Activated T-helper 2 cell treated with anti-CD3 and anti-CD28 coated beads, Interferon-gamma antibody, Interleukin-2, Interleukin-4, amounts not matched to agents 10 μg/mL and 5 μg/mL and 100 μg/mL, durations not matched to agents 14 hours and 24 hours and 36 hours (primary cell): ENCODE data around the gene PXYLP1. TPM values are rescaled to one million over a fixed set of nuclear protein-coding genes. Genes with fewer than 3 reads are reported as not detected.
A peak's percentile ranks its signal among the peaks of the same experiment; 100 is the strongest.

Experiments used
- DNase-seq: peaks from one replicate; pipeline ENCODE4 v3.0.0; 2021; ENCODE audit warnings: low spot score
- H3K27ac Mint-ChIP-seq: one replicate; pipeline ENCODE4 v1.8.0; 2021; ENCODE audit warnings: mixed read lengths
- H3K27me3 Mint-ChIP-seq: one replicate; pipeline ENCODE4 v1.8.0; 2021; ENCODE audit warnings: low read depth, mixed read lengths
- H3K36me3 Mint-ChIP-seq: one replicate; pipeline ENCODE4 v1.8.0; 2021; ENCODE audit warnings: low read depth, mixed read lengths
- H3K4me1 Mint-ChIP-seq: one replicate; pipeline ENCODE4 v1.8.0; 2021; ENCODE audit warnings: low read depth, mixed read lengths
- H3K4me3 Mint-ChIP-seq: one replicate; pipeline ENCODE4 v1.8.0; 2021; ENCODE audit warnings: low read depth, mild to moderate bottlenecking, moderate library complexity, mixed read lengths
- H3K9me3 Mint-ChIP-seq: one replicate; pipeline ENCODE4 v1.8.0; 2021; ENCODE audit warnings: mixed read lengths
- intact Hi-C: fragments of 100-400 bp; cut with micrococcal nuclease; formaldehyde crosslinking; loops from one replicate; pipeline ENCODE4 v1.15.1; 2023
- total RNA-seq: library from RNA; stranded (reverse); gene quantifications from 2 replicates; pipeline ENCODE4 v1.2.3, GENCODE V29; 2022

Gene PXYLP1
- total RNA-seq, 1 donor from 2014 or later: 57.2 TPM

DNA sequence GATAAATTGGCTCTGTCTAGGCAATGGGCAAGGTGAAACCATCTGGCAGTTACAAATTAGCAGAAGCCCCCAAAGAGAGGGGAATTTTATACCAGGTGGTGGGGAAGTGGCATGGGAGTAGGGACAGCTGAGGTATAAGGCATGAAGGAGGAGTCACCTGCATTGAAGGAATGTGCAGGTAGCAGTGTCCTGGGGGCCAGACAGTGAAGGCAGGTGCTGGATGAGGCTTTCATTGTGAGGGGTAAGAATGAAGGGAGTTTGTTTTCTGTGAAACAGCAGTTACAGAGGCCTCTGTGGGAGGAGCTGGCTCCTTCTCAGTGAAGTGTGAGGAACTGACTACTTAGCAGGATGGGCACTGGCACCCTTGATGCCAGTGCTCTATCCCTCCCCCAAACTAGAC, 19.1 kb upstream of the PXYLP1 start:
- Mint-ChIP-seq H3K27me3 (peaks cover 7% of the 10 kb centered on the region), H3K9me3 (no peaks in the 10 kb centered on the region), H3K4me1 (no peaks in the 10 kb centered on the region), H3K27ac (no peak overlapping the region), H3K4me3 (no peak overlapping the region), H3K36me3 (no peaks in the 10 kb centered on the region)
- intact Hi-C loops: no loop called here
- no peak for DNase-seq

DNA sequence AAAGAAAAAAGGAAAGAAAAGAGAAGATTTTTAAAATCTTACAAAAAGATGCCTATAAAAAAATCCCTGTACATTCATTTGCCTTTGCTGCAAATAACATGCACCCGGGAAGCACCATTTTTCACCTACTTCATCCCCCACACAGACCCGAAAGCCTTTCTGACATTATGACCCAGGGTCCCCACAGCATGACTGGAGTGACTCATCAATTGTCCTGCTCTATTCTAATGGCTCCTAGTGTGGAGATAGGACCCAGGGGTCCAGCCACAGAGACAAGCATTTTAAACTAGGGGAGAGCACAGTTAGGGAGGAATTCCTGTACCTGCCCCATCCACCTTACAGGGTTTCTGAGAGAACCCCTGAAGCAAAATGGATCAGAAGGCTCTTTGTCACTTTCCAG, 14.7 kb upstream of the PXYLP1 start:
- Mint-ChIP-seq H3K27ac (no peak overlapping the region), H3K4me3 (no peak overlapping the region), H3K27me3 (peaks cover 21% of the 10 kb centered on the region), H3K36me3 (no peaks in the 10 kb centered on the region), H3K4me1 (no peaks in the 10 kb centered on the region), H3K9me3 (no peaks in the 10 kb centered on the region)
- intact Hi-C loops: no loop called here
- no peak for DNase-seq

DNA sequence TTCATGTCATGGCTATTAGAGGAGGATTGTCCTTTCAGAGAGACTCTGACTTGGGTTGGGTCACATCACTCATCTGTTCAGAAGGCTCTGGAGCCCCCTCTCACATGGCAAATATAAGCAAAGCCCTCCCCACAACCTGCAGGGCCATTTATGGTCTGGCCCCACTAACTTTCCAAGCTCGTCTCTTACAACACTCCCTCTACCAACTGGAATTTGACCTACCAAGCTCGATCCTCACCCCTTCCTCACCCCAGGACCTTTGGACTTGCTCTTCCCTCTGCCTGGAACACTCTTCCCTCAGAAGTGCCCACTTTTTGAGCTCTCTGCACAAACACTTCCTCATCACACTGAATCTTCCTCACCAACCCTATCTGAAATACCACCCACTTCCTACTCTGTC, 14.2 kb upstream of the PXYLP1 start:
- no peaks in the 10 kb centered on the region for H3K9me3 Mint-ChIP-seq
- no peak overlapping the region for H3K27ac Mint-ChIP-seq
- intact Hi-C loops: no loop called here
- no peak overlapping the region for H3K4me3 Mint-ChIP-seq
- H3K4me1 Mint-ChIP-seq: no peaks in the 10 kb centered on the region
- H3K27me3 Mint-ChIP-seq: peaks cover 23% of the 10 kb centered on the region
- no peaks in the 10 kb centered on the region for H3K36me3 Mint-ChIP-seq
- no peak for DNase-seq

DNA sequence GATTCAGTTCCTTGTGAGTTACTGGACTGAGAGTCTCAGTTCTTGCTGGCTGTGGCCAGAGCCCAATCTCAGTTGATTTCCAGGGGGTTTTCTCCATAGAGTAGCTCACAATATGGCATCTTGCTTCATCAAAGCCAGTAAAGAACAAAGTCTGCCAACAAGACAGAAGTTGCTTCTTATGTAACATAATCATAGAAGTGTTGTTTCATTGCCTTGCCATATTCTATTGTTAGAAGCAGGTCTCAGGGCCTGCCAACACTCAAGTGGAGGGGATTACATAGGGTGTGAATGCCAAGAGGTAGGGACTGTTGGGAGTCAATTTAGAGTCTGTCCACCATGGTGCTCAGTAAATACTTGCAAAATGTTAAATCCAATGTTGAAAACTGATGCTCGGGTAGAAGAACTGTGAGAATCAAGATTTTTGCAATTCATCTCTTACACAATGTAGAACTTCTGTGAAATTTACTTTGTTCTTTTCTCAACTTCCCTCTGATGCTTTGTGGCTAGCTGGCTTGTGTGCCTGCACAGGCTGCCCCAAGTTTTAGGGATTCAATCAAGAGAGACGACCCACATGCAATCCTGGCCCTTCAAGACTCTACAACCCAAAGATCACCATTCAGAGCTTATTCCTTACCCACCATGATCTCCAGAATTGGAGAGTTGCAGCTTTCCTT, 13.3 kb upstream of the PXYLP1 start:
- intact Hi-C loops: no loop called here

DNA sequence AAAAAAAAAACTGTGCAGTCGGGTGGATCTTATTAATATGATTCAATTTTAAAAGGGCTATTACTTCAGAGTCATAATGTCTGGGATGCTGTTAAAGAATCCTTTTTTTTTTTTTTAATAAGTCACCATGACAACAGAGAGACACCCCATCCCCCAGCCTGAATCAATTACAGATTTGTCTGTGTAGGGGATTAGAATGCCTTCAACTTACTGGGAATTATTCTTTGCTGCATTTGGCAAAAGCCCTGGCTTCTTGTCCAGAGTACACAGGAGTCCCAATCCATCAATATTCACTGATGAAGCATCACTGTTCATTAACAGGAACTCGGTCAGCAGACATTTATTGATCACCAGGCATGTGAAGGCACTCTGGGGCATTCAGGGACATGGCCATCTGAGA, 12.7 kb upstream of the PXYLP1 start:
- no peak overlapping the region for H3K4me3 Mint-ChIP-seq
- no peaks in the 10 kb centered on the region for H3K36me3 Mint-ChIP-seq
- peaks cover 26% of the 10 kb centered on the region for H3K27me3 Mint-ChIP-seq
- H3K9me3 Mint-ChIP-seq: peaks cover 9% of the 10 kb centered on the region
- H3K4me1 Mint-ChIP-seq: no peaks in the 10 kb centered on the region
- no peak overlapping the region for H3K27ac Mint-ChIP-seq
- intact Hi-C loops: no loop called here
- DNase-seq: no peak

More for the DNA sequence above, 13.3 kb upstream of the PXYLP1 start:
- Mint-ChIP-seq H3K4me3 (no peak overlapping the region), H3K4me1 (no peaks in the 10 kb centered on the region), H3K36me3 (no peaks in the 10 kb centered on the region), H3K27me3 (peaks cover 23% of the 10 kb centered on the region), H3K9me3 (peaks cover 3% of the 10 kb centered on the region), H3K27ac (no peak overlapping the region)
- DNase-seq: no peak

DNA sequence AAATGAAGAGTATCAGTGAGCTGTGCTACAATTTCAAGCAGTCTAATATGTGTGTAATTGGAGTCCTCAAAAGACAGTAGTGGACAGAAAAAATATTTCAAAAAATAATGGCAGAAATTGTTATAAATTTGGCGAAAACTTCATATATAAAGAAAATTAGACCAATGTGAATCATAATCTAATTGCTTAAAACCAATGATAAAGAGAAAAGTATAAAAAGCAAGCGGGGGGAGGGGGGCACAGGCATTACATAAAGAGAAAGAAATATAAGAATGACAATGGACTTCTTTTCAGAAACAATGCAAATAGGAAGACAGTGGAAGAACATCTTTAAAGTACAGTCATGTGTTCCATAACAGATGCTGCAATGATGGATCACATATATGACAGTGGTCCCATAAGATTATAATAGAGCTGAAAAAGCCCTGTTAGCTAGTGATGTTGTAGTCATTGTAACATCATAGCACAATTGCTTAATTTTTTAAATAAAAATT, 7.9 kb upstream of the PXYLP1 start:
- no peak for DNase-seq
- no peak overlapping the region for H3K4me3 Mint-ChIP-seq
- intact Hi-C loops: no loop called here
- H3K27ac Mint-ChIP-seq: no peak overlapping the region
- no peaks in the 10 kb centered on the region for H3K36me3 Mint-ChIP-seq
- peaks cover 23% of the 10 kb centered on the region for H3K27me3 Mint-ChIP-seq
- H3K4me1 Mint-ChIP-seq: peaks cover 6% of the 10 kb centered on the region
- peaks cover 19% of the 10 kb centered on the region for H3K9me3 Mint-ChIP-seq

DNA sequence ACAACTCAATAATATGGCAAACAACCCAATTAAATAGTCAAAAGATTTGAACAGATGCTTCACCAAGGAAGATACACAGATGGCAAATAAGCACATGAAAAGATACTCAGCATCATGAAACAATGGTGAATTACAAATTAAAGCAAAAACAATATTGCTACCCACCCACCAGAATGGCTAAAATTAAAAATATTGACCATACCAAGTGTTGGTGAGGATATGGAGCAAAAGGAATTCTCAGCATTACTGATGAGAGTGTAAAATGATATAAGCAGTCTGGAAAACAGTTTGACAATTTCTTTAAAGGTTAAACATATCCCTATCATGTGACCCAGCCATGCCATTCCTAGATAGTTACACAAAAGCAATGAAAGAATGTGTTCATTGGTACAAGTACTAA, 5.7 kb upstream of the PXYLP1 start:
- peaks cover 19% of the 10 kb centered on the region for H3K9me3 Mint-ChIP-seq
- DNase-seq: no peak
- no peak overlapping the region for H3K4me3 Mint-ChIP-seq
- H3K36me3 Mint-ChIP-seq: no peaks in the 10 kb centered on the region
- intact Hi-C loops: no loop called here
- peaks cover 23% of the 10 kb centered on the region for H3K27me3 Mint-ChIP-seq
- H3K27ac Mint-ChIP-seq: no peak overlapping the region
- peaks cover 23% of the 10 kb centered on the region for H3K4me1 Mint-ChIP-seq

DNA sequence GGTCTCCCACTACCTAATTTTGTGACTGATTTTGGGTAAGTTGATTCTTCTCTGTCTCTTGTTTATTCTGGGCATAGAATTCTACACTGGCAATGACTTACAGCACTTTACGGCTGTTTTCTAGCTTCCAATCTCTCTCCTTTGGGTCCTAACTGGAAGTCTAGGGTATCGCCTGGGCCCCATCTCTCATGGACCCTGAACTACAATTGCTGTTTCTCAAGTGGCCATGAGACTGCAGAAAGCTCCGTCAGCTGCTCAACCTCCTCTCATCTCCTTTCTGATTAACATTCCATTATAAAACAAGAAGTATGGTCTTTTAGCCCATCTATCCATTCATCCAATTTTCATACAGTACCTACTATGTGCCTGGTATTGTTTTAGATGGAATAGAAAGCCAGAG, 4.4 kb upstream of the PXYLP1 start:
- Mint-ChIP-seq H3K4me1 (peaks cover 24% of the 10 kb centered on the region), H3K9me3 (peaks cover 19% of the 10 kb centered on the region), H3K36me3 (no peaks in the 10 kb centered on the region), H3K27me3 (peaks cover 15% of the 10 kb centered on the region), H3K27ac (no peak overlapping the region), H3K4me3 (no peak overlapping the region)
- DNase-seq: no peak
- intact Hi-C loops: no loop called here

DNA sequence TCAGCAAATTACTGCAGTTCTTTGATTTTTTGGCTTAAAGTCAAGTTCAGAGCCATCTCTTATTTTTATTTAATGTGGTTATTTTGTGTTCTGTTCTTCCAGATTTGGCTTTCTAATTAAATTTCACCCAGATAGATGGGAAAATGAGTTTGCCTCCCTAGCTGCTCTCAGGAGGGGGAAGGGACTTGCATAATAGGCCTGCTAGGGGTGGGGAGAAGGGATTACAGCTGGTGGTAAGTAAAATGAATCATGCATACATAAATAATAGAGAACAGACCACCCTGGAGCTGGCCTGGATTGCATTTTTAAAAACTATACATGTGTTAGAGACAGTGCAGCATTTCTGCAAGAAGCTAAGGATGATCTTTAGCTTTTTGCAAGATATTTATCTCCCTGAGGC, 3.9 kb upstream of the PXYLP1 start:
- no peak for DNase-seq
- H3K27me3 Mint-ChIP-seq: peaks cover 15% of the 10 kb centered on the region
- no peak overlapping the region for H3K4me3 Mint-ChIP-seq
- peaks cover 19% of the 10 kb centered on the region for H3K9me3 Mint-ChIP-seq
- peaks cover 28% of the 10 kb centered on the region for H3K4me1 Mint-ChIP-seq
- peaks cover 4% of the 10 kb centered on the region for H3K36me3 Mint-ChIP-seq
- intact Hi-C loops: no loop called here
- no peak overlapping the region for H3K27ac Mint-ChIP-seq

DNA sequence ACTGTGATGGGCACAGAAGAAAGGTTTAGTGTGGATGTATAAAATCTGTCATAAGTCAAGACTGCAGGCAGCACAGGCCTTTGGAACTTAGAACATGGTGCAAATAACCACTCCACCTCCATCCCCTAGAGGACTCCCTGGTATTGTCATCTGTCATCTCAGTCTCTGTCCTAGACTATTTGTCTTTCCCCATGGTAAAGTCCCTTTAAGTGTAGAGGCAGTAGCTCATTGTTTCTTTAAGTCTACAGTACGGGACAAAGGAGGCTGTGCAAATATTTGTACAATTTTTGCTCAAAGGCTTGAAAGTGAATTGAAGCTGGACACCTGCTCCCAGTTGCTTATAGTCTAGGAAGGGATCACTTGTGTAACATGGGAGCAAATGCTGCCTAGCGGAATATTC, 3.2 kb upstream of the PXYLP1 start:
- intact Hi-C loops: no loop called here
- H3K27me3 Mint-ChIP-seq: peaks cover 14% of the 10 kb centered on the region
- no peak overlapping the region for H3K4me3 Mint-ChIP-seq
- peaks cover 30% of the 10 kb centered on the region for H3K4me1 Mint-ChIP-seq
- peaks cover 16% of the 10 kb centered on the region for H3K9me3 Mint-ChIP-seq
- H3K27ac Mint-ChIP-seq: no peak overlapping the region
- no peak for DNase-seq
- peaks cover 5% of the 10 kb centered on the region for H3K36me3 Mint-ChIP-seq

DNA sequence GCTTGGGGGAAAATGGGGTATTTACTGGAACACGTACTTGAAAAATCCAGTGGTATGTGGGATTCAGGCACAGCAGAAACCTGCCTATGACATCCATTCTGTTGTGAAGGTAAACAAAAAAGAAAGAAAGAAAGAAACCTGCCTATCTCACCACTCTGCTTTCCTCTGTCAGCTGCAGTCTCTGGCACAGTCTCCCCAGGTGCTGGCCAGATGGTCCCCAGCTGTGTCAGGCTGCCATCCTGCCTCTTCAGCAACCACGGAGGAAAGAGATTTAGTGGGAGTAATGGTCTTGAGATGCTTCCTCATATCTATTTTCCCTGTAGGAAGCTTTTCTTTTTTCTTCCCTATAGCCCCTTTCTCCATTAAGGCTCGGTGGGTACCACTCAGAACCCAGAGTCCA, 2.5 kb upstream of the PXYLP1 start:
- H3K4me3 Mint-ChIP-seq: no peak overlapping the region
- peaks cover 11% of the 10 kb centered on the region for H3K36me3 Mint-ChIP-seq
- H3K27me3 Mint-ChIP-seq: peaks cover 11% of the 10 kb centered on the region
- peaks cover 8% of the 10 kb centered on the region for H3K9me3 Mint-ChIP-seq
- DNase-seq: no peak
- intact Hi-C loops: no loop called here
- peaks cover 37% of the 10 kb centered on the region for H3K4me1 Mint-ChIP-seq
- no peak overlapping the region for H3K27ac Mint-ChIP-seq

DNA sequence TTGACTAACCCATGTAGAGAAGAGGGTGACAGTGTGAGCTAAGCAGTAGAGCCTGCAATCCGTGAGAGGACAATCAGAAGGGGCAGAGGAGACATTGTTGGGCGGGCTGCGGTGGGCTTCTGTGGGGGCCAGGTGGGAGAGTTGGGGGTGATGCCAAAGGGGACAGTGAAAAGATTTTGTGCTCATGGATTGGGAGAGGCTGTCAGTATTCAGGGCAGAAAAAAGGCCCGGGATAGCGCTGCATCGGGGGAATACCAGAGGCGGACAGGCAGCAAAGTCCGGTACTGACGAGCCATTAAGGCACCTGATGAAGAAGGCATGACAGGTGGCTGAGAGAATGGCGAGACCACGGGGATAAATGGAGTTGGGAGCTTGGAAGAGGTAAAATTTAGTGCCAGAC, 1.3 kb upstream of the PXYLP1 start:
- Mint-ChIP-seq H3K4me3 (peak overlapping the region; percentile 85), H3K27ac (peak overlapping the region; percentile 93), H3K27me3 (peaks cover 5% of the 10 kb centered on the region), H3K4me1 (peaks cover 47% of the 10 kb centered on the region), H3K9me3 (no peaks in the 10 kb centered on the region), H3K36me3 (peaks cover 18% of the 10 kb centered on the region)
- DNase-seq: no peak
- intact Hi-C loops: loop anchor here (2.0 to 5.0 kb wide), 2 partner anchors 37 to 182 kb away; no protein-coding TSS in a partner anchor

DNA sequence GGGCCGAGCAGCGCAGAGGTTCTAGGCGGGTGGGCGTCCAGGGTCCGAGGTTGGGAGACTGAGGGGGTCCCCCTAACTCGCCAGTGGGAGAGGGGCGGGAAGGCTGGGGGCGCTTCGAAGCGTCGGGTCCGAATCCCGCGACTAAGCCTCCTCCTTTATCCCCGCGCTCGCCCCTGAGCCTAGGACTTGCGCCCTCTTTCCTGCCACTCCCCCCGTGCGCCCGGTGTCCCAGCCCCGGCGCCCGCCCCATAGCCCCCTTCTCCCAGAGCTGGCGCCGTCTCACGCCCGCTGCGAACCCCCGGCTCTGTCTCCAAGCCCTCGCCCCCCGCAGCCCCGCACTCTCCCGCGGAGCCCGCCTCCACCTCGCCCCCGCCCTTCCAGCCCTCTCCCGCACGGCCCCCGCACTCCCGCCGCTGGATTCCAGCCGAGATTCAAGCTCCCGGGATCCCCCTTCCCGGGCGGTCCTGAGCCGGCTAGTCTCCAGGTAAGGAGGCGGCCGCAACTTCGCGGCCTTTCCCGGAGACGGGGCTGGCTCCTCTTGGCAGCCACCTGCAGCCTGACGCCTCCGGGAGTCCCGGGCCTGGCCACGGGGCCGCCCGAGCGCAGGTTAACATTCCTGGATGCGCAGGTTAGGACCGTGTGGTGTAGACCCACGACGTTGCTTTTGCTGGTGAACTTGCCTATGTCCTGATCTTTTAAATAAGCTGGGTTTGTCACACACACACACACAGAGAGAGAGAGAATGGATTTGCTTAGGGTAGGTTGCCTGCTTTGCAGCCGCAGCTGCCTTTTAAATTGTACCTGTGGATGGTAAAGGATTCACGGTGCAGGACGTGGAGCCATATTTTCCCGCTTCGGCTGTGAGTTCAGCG, 563 bp downstream of the PXYLP1 start:
- intact Hi-C loops: loop anchor here (1.0 to 5.0 kb wide), 7 partner anchors 11 to 220 kb away; no protein-coding TSS in a partner anchor
- Mint-ChIP-seq H3K36me3 (peaks cover 32% of the 10 kb centered on the region), H3K4me3 (peak overlapping the region; percentile 97), H3K9me3 (no peaks in the 10 kb centered on the region), H3K27ac (peak overlapping the region; percentile 60), H3K4me1 (peaks cover 63% of the 10 kb centered on the region), H3K27me3 (no peaks in the 10 kb centered on the region)
- DNase-seq: no peak
